Left ventricle myocardium superior (tissue), 1 donor: Measurements from ENCODE around the gene CLEC16A. TPM values are rescaled to one million over a fixed set of nuclear protein-coding genes. Genes with fewer than 3 reads are reported as not detected.

ENCODE experiments used
- ATAC-seq: fragments of 200-7000 bp; cut with Tn5 transposase; one replicate; pipeline ENCODE4 v1.9.1; 2020; ENCODE audit warnings: mild to moderate bottlenecking, moderate library complexity
- DNase-seq: peaks from one replicate; pipeline ENCODE4 v3.0.0-alpha.2; 2020
- intact Hi-C: fragments of 100-400 bp; cut with micrococcal nuclease; formaldehyde crosslinking; loops from one replicate; pipeline ENCODE4 v1.11.0; 2022
- total RNA-seq: library from RNA; stranded (reverse); fragmentation: NEBNext Ultra II Directional; extraction: Animal tissue kit (Norgen Biotek cat#: 25700); gene quantifications from one replicate; pipeline ENCODE4 v1.2.1, GENCODE V29; 2021
- donor health status: DM: no; HTN: yes; CAD: no; lungs with severe emphysema.

CLEC16A gene
- total RNA-seq, 1 donor from 2014 or later: 20.6 TPM

DNA sequence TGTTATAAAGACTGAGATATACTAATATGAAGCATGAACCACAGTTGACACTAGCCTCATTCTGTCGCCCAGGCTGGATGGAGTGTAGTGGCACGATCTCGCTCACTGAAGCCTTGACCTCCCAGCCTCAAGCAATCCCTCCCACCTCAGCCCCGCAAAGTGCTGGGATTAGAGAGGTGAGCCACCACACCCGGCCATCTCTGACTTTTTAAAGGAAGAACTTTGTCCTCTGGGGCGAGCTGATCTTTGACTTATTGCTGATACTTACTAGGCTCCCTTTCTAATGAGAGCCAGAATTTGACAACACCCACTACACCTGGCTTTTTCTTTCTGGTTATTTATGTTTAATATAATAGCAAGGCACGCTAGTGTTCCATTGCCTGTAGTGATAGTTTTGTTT lies 57.2 kb downstream of the CLEC16A start:
- intact Hi-C loops: no loop called here
- ATAC-seq (no peak), DNase-seq (no peak)

DNA sequence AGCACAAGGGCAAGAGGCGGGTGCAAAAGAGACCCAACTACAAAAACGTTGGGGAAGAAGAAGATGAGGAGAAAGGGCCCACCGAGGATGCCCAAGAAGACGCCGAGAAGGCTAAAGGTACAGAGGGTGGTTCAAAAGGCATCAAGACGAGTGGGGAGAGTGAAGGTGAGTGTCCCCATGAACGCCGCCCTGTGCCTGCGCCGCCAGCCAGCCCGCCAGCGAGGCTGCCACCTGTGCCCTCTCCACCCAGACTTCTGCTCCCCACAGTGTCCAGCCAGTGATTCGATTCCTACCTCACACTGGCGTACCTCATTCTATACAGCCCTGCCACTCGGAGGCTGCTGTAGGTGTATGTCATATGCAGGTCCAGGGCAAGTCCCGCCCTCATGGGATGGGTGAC lies 58.8 kb downstream of the CLEC16A start:
- no peak for ATAC-seq
- DNase-seq: no peak
- intact Hi-C loops: no loop called here

DNA sequence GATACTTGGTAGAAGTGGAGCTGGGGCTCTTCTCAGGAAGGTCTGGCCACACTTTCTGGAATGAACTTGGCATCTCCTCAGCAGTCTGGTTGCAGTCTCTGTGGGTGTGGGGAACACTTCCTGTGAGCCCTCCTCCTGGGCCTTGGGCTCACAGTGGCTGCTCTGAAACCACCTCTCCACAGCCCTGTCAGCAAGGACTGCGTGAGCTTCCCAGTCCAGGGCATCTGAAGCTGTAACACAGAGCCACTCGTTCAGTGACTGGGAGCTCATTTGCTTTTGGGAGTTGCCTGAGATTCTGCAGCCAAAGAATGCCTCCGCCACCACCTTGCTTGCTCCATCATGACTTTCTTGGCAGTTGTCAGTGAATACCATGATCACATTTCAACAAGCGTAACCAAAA lies 60.0 kb downstream of the CLEC16A start:
- ATAC-seq: peak; percentile 20
- no peak for DNase-seq
- intact Hi-C loops: no loop called here

DNA sequence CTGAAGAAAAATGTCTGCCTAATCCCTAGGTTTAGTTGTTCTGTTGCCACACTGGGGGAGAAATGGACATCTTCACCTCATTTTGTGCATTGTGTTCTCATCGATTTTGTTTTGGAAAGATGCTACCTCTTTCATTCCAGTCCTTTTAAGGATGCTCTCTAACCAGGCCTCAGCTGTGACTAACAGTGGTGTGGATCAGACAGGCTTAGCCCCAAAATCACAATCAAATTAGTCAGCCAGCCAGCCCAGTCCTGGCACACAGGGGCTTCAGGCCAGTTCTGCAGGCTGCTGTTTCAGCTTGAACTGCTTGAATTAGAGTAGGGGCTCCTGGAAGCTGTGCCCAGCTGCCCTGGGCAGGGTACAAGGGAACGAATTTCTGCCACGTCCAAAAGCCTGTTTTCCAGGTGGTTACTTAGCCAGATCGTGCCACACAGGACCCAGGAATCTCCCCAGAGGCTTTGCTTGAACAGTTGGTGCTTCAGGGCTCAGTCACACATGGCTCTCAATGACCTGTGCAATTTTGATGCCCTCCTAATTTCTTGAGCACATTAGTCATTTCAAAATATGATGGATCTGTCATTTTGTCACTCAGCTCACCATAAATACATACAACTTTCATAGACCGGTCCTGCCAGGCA lies 60.7 kb downstream of the CLEC16A start:
- intact Hi-C loops: no loop called here
- no peak for DNase-seq
- no peak for ATAC-seq

DNA sequence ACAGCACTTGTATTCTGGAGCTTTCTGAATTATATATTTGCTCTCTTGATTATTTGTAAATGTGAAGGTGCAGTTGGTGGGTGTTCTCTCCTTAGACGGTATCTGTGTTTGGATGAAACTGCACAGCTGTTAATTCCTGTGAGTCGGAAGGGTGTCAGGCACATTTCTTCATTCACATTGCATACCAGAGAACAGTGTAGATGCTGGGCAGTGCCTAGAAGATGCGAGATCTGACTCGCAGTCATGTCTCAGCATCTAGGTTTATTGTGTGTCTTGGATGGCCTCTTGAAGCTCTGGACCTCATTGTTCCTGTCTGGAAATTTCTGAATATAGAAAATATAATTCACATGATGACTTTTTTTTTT lies 61.2 kb downstream of the CLEC16A start:
- intact Hi-C loops: no loop called here
- DNase-seq (no peak), ATAC-seq (no peak)

DNA sequence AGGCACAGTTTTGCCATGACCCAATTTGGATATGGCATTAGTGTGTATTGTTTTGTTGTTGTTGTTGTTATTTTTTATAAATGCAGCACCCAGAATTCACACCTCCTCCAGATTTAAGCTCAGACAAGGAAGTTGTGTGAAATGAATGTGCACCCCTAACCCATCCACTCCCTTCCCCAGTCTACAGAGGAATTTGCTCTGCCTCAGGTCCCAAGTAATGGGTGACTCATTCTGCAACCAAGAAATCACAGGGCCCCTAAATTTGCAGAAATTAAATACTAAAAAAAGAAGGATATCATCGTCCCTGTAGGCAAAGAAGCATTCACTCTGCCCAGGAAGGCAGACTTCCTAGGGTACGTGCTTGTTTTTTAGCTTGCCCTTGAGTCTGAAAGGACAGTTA lies 62.3 kb downstream of the CLEC16A start:
- ATAC-seq: no peak
- intact Hi-C loops: no loop called here
- no peak for DNase-seq

DNA sequence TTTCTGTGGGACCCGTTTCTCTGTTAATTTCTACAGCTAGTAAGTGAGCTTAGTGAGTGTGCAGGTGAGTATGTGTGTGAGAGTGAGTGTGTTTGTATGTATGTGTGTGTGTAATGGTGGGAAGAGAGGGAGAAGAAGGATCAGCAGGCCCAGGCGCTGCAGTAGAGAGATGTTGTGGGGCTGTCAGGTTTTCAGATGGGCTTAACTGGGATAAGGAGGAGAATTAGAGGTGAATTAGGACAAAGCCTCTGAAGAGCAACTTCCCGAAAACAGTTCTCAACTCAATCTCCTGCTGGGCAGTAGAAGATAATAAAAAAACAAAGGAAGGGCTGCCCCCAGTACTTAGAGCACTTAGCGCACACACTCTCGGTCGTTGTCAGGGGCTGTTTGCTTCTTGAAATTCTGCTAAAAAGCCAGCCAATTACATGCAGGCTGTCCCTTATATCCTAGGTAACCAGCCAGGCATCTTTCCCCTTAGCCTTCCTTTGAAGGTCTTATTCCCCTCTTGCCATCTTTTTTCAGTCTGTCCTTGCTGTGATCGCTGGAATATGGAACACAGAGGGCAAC lies 63.4 kb downstream of the CLEC16A start:
- intact Hi-C loops: no loop called here
- ATAC-seq (no peak), DNase-seq (no peak)

DNA sequence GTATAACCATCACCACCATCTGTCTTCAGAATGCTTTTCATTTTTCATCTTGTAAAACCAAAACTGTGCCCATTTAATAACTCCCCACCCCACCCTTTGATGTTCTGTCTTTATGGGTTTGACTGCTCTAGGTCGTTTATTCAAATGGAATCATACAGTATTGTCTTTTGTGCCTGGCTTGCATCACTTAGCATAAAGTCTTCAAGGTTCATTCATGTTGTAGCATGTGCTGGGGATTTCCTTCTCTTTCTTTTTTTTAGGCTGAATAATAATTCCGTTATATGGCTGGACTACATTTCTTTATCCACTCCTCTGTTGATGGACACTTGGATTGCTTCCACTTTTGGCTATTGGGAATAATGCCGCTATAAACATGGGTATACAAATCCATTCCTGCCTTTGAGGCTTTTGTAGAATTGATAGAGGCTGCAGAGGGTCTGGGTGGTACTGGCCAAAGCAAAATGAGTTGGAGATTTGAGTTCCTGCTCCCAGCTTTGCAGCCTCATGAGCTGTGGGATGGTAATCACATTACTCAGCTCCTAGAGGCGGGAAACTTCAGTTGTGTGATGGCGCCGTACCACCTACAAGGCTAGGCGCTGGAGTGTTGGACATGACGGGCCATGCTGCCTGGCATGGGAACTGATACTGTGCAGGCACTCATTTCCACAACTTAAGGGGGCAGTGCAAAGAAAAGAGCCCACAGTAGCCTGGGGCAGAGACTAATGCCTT lies 64.8 kb downstream of the CLEC16A start:
- ATAC-seq: no peak
- no peak for DNase-seq
- intact Hi-C loops: no loop called here

DNA sequence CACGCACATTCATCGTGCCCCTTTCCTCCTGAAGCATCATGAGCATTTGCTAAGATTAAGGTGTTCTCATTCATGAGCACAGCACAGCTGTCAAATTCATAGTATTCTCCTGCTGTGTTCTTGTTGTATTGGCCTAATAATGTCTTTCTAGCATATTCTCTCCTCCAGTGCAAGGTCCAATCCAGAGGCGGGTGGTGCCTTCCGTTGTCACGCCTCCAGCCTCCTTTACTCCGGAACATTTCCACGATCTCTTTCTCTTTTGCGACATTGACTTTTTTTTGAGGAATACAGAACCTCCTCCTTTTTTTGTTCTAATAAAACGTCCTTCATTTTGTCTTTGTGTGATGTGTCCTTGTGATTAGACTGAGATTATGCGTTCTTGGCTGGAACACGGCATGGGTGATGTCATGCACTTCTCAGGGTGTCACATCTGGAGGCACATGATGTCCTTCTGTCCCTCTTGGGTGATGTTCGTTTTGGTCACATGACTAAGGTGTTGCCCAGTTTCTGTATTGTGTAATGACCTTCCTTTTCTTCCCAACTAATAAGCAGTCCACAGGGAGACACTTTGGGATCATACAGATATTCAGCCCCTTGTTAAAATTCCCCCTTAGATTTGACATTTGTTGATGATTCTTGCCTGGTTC lies 66.3 kb downstream of the CLEC16A start:
- ATAC-seq (peak; percentile 92), DNase-seq (peak; percentile 68)
- intact Hi-C loops: no loop called here

DNA sequence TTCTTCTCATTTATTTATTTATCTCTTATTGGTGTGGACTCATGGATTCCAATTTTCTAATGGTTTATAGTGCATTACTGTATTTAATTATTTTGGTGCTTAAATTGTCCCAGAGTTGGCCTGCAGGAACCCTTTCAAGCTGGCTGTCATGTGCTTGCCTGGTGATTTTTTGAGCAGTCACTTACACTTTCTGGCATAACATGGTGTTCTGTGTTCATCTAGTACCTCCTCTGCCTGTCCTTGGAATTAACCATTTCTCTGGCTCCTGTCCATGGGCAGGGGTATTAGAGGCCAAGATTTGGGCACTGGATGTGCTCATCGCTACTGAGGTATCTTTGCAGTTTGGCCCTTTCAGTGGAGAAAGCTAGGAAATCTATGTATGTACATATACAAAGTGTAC lies 67.0 kb downstream of the CLEC16A start:
- ATAC-seq (peak; percentile 58), DNase-seq (no peak)
- intact Hi-C loops: no loop called here

DNA sequence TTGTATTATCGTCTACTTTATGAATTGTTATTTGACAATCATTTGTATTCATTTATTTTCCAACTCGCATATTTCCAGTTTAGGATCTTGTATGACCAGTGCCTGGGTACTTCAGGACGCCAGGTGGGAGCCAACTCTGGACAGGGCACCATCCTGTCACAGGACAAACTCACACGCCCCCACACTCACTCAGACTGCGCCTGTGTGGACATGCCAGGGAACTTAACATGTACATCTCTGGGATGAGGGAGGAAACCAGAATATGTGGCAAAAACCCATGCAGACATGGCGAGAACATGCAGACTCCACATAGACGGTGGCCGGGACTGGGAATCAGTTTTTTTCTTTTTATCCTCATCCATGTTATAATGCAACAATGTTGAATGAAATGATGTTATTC lies 68.5 kb downstream of the CLEC16A start:
- ATAC-seq (no peak), DNase-seq (no peak)
- intact Hi-C loops: no loop called here

DNA sequence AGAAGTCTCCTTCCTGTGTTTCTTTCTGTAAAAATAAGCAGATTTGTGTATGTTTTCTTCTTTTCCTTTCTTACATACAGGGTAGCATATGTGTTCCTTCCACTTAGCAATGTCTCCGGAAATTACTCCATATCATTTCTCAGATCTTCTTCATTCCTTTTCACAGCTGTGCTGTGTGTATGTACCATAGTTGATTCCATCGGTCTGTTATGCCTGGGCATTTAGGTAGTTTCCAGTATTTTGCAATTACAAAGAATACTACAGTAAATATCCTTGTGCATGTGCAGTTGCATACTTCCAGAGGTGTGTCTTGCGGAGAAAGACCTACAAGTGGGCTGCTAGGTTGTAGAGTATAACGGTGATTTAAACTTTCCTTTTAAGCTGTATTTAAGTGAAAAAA lies 69.8 kb downstream of the CLEC16A start:
- DNase-seq (no peak), ATAC-seq (no peak)
- intact Hi-C loops: no loop called here

DNA sequence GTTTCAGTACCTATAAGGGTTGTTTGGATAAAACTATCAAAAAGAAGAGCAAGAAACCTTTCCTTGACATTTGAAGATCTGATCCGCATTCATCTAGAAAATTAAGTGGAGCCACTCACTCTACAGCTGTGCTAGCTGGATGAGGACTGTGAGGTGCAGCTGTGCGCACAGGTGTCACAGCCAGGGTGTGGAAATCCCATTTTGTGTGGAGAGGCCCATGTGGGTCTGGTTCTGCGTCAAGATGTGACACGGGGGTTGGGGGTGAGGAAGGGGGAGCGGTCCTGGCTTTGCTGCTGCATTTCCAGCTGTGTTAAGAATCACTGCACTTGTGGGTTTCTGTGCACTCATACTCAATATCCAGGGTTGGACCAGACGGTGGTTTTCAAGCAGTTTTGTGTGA lies 70.7 kb downstream of the CLEC16A start:
- DNase-seq (no peak), ATAC-seq (no peak)
- intact Hi-C loops: no loop called here

DNA sequence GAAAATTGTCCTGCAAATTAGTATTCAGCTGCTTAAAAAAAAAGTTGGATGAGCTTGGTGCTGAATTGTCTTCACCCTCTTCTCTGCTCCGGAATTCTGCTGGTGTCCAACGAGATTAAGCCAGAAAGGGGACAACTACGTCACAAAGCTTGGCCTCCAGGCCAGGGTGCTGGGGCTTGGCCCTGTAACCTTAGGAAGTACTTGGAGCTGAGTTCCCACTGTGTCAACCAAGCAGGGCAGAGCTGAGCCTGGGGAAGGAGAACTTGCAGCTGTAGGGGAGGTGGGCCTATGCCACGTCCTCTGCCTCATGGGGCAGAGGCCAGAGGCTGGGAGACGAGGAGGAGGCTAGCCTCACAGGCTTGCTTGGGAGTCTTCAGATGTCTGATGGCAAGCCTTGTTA lies 71.2 kb downstream of the CLEC16A start:
- ATAC-seq (no peak), DNase-seq (no peak)
- intact Hi-C loops: no loop called here

DNA sequence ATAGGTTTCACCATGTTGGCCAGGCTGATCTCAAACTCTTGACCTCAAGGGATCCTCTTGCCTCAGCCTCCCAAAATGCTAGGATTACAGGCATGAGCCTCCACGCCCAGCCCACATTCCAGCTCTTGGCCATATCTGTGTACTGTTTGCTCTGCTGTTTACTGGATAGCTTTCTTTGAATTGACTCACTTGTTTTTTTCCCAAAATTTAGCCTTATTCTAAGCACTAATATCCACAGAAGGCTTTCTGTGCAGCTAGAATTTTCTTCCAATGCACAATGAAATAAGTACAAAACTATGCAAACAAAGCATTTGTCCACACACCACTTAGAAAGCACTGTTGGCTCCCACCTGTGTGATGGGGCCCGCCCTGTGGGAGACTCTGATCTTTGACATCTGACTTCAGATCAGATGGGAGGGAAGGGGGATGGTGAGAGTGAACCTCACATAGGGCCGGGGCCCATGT lies 72.2 kb downstream of the CLEC16A start:
- DNase-seq (no peak), ATAC-seq (no peak)
- intact Hi-C loops: no loop called here

DNA sequence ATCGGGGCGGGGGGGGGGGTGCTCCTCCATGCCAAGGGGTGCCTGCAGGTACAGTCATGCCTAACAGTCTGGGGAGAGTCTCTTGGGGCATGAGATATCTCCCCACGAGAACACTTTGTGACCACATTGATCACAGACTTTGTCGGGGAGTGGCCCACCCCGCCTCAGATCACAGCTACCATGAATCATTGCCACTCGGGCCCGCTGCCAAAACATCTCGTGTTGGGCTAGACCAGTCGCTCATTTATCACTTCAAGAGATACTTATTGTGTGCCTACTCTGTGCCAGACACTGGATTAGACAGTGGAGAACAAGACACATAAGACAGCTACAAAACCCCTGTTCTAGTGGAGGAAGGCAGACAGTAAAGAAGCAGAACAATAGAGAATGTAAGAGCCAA lies 72.6 kb downstream of the CLEC16A start:
- DNase-seq: peak; percentile 73
- intact Hi-C loops: no loop called here
- peak; percentile 71 for ATAC-seq

DNA sequence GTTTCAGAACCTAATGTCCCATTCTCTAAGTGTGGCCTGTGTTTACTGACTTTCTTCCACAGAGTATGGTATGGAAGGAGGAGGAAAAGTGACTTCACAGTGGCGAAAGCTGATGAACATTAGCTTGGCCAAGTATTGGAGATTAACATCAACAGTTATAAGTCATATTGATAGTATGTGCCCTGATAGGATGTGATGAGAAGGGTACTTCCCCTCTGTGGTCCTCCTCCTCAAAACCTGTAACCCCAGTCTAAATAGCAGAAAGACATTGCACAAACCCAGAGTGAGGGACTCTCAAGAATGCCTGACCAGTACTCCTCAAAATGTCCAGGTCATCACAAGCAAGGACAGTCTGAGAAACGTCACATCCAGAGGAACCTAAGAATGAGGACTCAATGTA lies 73.1 kb downstream of the CLEC16A start:
- no peak for ATAC-seq
- intact Hi-C loops: no loop called here
- no peak for DNase-seq

DNA sequence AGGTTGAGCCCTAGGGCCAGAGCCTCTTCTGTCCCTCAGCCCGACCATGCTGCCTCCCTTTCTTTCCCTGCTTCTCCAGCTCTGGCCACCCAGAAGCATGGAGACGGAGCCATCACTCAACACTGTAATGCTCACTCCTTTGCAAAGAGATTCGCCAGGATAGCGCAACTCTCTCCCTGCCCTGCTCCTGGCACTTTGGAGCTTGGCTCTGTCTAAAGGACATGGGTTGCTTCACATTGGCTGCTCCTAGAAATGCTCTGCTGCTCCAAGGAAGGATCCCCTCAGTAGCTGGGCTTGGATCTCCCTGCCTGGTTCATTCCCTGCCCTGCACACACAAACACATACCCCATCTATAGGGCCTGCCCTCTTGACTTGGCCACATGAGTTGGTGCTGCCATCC lies 76.0 kb downstream of the CLEC16A start:
- ATAC-seq: no peak
- DNase-seq: no peak
- intact Hi-C loops: no loop called here

DNA sequence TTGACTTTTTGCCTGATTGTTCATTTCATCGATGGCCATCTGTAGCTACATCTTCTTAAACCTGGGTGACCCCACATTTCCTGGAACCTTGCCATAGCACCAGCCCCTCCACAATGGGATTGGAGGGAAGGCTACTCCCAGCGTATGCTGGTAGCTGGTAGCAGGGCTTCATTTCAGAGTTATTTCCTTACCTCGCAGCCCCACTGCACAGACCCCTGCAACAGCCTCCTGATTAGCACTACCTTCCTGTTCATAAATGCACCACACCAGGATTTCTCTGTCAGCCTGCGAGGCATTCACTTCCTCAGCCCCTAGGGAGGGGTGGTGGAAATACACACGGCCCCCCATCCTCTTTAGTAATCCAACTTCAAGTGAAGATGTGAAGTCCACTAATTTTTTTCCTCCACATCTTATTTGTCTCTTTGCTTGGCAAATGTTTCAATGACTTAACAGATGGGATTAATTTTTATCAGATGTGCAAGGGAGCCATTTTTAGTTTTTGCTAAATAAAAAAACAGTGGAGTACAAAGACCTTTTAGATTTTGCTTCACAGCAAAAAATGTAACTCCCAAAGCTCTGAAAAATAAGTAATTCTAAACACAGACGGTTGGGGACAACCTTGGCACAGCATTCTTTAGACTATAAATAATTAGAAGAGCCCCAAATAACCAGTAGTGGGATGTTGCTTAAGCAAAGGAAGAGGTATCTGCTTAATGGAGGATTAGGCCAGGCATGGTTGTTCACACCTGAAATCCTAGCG lies 76.6 kb downstream of the CLEC16A start:
- DNase-seq: no peak
- no peak for ATAC-seq
- intact Hi-C loops: no loop called here

DNA sequence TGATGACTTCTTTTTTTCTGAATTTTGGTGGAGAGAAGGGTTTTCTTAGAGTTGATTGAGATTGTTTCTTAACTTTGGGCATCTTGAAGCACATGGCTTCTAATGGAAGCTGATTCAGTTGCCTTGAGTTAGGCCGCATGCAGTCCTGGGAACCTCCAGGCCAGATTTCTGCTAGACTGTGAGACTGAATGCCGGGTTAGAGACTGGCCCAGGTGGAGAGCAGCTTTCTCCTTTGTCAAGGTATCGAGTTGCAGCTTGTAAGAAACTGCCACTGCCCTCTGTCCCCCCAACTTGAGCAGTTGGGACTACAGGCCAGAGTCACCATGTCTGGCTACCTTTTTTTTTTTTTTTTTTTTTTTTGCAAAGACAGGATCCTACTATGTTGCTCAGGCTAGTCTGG lies 77.6 kb downstream of the CLEC16A start:
- DNase-seq: no peak
- intact Hi-C loops: no loop called here

More for the DNA sequence above, 77.6 kb downstream of the CLEC16A start:
- no peak for ATAC-seq
